ENCODE measurements around the gene AGBL4.

The AGBL4 gene

DNA sequence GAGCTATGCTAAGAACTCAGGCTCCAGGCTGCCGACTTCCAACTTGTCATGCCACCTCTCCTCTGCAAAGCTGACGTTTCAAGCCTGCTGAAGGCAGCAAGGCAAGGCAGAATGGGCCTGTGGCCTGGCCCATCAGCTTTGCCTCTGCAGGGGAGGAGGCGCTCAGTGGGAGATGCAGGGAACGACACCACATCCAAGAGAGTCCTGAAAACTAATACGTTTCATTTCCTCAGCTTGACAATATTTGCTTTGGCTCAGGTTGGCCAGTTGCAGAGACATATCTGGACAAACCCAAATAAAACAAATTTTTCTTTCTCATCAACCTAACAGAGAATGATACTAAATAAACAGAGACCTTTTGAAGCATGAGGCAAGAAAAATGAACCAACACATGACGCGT lies 1282.4 kb downstream of the AGBL4 start:
- TF ChIP-seq, protein P1, sequence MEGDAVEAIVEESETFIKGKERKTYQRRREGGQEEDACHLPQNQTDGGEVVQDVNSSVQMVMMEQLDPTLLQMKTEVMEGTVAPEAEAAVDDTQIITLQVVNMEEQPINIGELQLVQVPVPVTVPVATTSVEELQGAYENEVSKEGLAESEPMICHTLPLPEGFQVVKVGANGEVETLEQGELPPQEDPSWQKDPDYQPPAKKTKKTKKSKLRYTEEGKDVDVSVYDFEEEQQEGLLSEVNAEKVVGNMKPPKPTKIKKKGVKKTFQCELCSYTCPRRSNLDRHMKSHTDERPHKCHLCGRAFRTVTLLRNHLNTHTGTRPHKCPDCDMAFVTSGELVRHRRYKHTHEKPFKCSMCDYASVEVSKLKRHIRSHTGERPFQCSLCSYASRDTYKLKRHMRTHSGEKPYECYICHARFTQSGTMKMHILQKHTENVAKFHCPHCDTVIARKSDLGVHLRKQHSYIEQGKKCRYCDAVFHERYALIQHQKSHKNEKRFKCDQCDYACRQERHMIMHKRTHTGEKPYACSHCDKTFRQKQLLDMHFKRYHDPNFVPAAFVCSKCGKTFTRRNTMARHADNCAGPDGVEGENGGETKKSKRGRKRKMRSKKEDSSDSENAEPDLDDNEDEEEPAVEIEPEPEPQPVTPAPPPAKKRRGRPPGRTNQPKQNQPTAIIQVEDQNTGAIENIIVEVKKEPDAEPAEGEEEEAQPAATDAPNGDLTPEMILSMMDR (IDR thresholded peaks at IDR 0.05; ENCODE audit: insufficient read depth, missing control alignments), result no peak
- FAIRE-seq (no peak), DNase-seq (ENCODE audit: insufficient read length, low spot score) (no peak)

DNA sequence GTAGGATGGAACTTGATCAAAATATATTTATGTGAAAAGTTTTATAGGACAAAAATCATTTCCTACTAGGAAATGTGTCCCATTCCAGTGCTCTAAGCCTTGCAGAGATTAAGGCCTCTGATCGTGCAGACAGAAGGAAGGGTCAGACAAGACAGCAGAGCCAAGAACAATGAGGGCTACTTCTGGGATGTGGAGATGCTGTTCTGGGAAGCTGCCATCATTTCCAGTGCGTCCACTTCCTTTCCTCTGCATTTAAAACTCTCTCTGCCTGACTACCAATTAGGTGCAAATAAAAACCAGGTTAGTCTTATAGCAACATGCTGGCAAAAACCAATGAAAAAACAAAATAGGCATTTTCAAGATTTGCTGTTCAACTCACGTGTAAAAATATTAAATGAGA lies 1283.1 kb downstream of the AGBL4 start:
- FAIRE-seq, result no peak
- TF ChIP-seq, protein P1 (IDR thresholded peaks at IDR 0.05; ENCODE audit: insufficient read depth, missing control alignments), result no peak

DNA sequence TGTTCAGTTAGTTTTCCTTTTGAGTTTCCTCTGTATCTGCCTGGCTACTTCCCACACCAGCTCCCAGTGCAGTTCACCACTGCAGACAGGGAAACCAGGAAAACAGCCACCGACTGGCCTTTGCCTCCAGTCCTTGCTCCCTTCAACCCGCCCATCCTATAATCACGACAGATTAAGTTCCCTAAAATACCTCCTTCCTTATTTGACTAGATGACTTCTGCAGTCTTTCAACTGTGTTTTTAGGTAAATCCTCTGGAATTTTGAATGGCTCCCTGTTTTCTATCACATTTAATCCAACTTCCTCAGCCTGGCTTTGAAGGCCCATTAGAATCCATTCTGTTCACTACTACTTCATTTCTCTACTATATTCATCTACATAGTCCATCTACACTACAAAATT lies 1284.7 kb downstream of the AGBL4 start:
- DNase-seq (ENCODE audit: insufficient read length, low spot score) (no peak), FAIRE-seq (no peak)
- TF ChIP-seq, protein P1 (IDR thresholded peaks at IDR 0.05; ENCODE audit: insufficient read depth, missing control alignments), result no peak

More for the DNA sequence above, 1283.1 kb downstream of the AGBL4 start:
- no peak for DNase-seq (ENCODE audit: insufficient read length, low spot score)

DNA sequence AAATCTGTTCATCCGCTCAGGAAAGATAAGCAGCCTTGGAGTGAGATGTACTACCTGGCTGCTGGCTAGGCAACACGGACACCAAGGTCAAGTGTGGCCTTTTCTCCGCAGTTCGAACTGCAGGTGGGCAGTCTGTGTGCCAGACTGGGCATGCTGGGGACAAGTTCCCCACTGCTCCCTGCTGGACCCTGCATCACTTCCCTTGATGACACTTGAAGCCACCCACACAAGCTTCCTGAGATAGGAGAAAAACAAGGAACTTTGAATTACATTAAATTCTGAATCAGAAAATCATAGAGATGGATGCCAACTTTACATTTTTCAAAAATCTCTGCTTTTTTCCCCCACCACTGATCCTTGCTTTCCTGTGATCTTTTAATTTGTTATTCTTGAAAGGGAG lies 1285.4 kb downstream of the AGBL4 start:
- DNase-seq (ENCODE audit: insufficient read length, low spot score), result no peak
- TF ChIP-seq, protein P1 (IDR thresholded peaks at IDR 0.05; ENCODE audit: insufficient read depth, missing control alignments), result no peak
- FAIRE-seq, result no peak

DNA sequence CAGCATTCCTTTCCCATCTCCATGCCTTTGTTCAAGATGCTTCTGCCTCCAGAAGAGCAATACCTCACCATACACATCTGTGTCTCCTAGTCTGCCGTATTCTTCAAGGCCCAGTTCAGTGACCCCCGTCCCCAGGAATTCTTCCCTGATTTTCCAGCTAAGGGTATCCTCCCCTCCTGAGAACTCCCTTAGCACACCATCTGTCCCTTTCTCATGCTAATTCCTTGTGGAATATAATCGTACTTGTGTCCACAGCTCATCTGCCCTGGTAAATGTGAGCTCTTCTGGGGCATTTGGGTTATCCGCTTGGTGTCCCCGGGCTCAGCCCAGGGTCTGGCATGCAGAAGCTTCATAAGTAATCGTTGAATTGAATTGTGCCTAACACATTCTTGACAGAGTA lies 1288.0 kb downstream of the AGBL4 start:
- TF ChIP-seq, protein P1 (IDR thresholded peaks at IDR 0.05; ENCODE audit: insufficient read depth, missing control alignments), result no peak
- no peak for FAIRE-seq
- no peak for DNase-seq (ENCODE audit: insufficient read length, low spot score)

DNA sequence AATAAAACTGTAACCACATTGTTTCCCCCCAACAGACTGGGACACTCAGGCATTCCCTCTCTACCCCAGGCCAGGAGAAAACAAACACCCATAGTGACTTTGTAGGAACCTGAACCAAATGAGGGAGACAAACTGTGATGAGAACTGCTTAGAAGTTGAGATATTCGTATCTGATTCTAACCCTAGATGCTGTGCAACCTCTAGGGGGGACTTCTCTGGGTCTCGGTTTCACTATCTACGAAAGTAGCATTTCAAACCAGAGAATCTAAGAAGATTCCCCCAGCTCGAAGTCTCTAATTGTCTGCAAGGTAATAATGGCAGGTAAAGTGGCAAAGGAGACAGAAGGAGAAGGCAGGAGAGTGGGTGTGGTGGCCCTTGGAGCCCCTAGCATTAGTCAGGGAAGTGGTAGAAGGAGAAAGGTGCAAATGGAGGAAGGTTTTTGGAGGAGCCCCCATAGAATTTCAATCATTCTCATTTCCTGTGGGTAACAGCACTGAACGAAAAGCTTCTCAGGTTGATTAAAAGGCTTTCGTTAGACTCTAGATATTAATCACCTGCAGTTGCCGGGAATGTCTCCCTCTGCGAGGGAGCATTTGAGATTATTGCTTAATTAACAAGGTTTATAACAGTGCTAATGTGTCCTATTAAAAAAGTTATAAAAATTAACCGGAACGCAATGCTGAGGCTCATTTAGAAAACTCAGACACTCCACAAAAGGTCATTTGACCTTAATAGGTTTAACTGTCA lies 1293.4 kb downstream of the AGBL4 start:
- TF ChIP-seq, protein P1 (IDR thresholded peaks at IDR 0.05; ENCODE audit: insufficient read depth, missing control alignments), result no peak
- no peak for DNase-seq (ENCODE audit: insufficient read length, low spot score)
- FAIRE-seq, result no peak

DNA sequence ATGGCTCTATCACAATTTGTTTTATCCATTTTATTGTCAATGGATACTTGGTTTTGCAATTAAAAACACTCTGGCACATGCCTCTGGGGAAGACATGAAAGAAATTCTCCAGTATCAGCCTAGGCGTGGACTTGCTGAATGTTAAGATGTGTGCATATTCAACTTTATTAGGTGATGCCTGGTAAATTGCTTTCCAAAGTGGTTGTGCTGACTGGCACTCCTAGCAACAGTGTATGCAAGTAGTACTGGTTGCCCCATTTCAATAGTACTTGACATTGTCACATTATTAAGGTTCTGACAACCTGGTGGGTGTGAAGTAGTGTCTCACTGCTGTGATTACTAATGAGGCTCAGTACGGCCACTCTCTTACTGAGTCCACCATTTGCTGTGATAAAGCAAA lies 1295.2 kb downstream of the AGBL4 start:
- FAIRE-seq (no peak), DNase-seq (ENCODE audit: insufficient read length, low spot score) (no peak)

More for the DNA sequence above, 1295.2 kb downstream of the AGBL4 start:
- TF ChIP-seq, protein P1 (IDR thresholded peaks at IDR 0.05; ENCODE audit: insufficient read depth, missing control alignments), result no peak

Measured in D721Med (cell line).